HL-60 (cell line): ENCODE results near the gene CLCA4.
"Not testable (repeated sequence)": the region's sequence is repeated elsewhere in the genome, so short reads cannot be mapped to it uniquely, and the experiment has no call there.

ENCODE experiments used
- DNase-seq, 2 experiments: peaks; one replicate each; pipeline ENCODE4 v3.0.0-alpha.2; 2010 to 2020; ENCODE audit warnings: low read depth in 1 of 2, low spot score in 1 of 2
- H3K27ac ChIP-seq: fragments of 250-450 bp; sonication (Bioruptor Pico); replicated peaks from 2 replicates; pipeline ENCODE4 v1.5.1; 2020; ENCODE audit warnings: mild to moderate bottlenecking, moderate library complexity
- H3K27me3 ChIP-seq: fragments of 250-450 bp; sonication (Bioruptor Pico); 2 replicates; pipeline ENCODE4 v1.5.1; 2021; ENCODE audit warnings: mild to moderate bottlenecking, moderate library complexity; ENCODE audit not compliant: insufficient read depth, poor library complexity, severe bottlenecking
- H3K4me3 ChIP-seq: replicated peaks from 2 replicates; pipeline ENCODE4 v1.5.1; 2011; ENCODE audit warnings: mild to moderate bottlenecking, control low read depth, low read length; ENCODE audit not compliant: insufficient read depth
- GABPA ChIP-seq: IDR thresholded peaks from 2 replicates; pipeline ENCODE4 v1.6.1; 2012; ENCODE audit warnings: low read depth
- POLR2AphosphoS5 ChIP-seq: IDR thresholded peaks from 2 replicates; pipeline ENCODE4 v1.6.1; 2012; ENCODE audit warnings: low read depth
- SPI1 ChIP-seq: IDR thresholded peaks from 2 replicates; pipeline ENCODE4 v1.6.1; 2012; ENCODE audit warnings: low read depth, mild to moderate bottlenecking, borderline replicate concordance
- TF ChIP-seq, protein P1 (sequence below): IDR thresholded peaks from 2 replicates; pipeline ENCODE4 v1.6.1; 2012; ENCODE audit warnings: low read depth; ENCODE audit not compliant: insufficient replicate concordance
- TF ChIP-seq, protein P2 (sequence below): IDR thresholded peaks from one replicate; pipeline ENCODE4 v1.5.1; 2011; ENCODE audit warnings: low read length, control low read depth, inconsistent platforms; ENCODE audit not compliant: insufficient read depth

CLCA4 gene

GRCh38 chr1:86500714-86501113 is 46.2 kb upstream of the CLCA4 start:
- Histone ChIP-seq H3K27me3 (no peaks in the 10 kb centered on the region), H3K4me3 (no peak overlapping the region), H3K27ac (no peak overlapping the region)
- no peak for DNase-seq
- TF ChIP-seq, protein P1, sequence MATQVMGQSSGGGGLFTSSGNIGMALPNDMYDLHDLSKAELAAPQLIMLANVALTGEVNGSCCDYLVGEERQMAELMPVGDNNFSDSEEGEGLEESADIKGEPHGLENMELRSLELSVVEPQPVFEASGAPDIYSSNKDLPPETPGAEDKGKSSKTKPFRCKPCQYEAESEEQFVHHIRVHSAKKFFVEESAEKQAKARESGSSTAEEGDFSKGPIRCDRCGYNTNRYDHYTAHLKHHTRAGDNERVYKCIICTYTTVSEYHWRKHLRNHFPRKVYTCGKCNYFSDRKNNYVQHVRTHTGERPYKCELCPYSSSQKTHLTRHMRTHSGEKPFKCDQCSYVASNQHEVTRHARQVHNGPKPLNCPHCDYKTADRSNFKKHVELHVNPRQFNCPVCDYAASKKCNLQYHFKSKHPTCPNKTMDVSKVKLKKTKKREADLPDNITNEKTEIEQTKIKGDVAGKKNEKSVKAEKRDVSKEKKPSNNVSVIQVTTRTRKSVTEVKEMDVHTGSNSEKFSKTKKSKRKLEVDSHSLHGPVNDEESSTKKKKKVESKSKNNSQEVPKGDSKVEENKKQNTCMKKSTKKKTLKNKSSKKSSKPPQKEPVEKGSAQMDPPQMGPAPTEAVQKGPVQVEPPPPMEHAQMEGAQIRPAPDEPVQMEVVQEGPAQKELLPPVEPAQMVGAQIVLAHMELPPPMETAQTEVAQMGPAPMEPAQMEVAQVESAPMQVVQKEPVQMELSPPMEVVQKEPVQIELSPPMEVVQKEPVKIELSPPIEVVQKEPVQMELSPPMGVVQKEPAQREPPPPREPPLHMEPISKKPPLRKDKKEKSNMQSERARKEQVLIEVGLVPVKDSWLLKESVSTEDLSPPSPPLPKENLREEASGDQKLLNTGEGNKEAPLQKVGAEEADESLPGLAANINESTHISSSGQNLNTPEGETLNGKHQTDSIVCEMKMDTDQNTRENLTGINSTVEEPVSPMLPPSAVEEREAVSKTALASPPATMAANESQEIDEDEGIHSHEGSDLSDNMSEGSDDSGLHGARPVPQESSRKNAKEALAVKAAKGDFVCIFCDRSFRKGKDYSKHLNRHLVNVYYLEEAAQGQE: no peak
- no peak for TF ChIP-seq SPI1
- TF ChIP-seq GABPA: no peak
- no peak for TF ChIP-seq POLR2AphosphoS5
- TF ChIP-seq, protein P2, sequence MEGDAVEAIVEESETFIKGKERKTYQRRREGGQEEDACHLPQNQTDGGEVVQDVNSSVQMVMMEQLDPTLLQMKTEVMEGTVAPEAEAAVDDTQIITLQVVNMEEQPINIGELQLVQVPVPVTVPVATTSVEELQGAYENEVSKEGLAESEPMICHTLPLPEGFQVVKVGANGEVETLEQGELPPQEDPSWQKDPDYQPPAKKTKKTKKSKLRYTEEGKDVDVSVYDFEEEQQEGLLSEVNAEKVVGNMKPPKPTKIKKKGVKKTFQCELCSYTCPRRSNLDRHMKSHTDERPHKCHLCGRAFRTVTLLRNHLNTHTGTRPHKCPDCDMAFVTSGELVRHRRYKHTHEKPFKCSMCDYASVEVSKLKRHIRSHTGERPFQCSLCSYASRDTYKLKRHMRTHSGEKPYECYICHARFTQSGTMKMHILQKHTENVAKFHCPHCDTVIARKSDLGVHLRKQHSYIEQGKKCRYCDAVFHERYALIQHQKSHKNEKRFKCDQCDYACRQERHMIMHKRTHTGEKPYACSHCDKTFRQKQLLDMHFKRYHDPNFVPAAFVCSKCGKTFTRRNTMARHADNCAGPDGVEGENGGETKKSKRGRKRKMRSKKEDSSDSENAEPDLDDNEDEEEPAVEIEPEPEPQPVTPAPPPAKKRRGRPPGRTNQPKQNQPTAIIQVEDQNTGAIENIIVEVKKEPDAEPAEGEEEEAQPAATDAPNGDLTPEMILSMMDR: no peak

DNA sequence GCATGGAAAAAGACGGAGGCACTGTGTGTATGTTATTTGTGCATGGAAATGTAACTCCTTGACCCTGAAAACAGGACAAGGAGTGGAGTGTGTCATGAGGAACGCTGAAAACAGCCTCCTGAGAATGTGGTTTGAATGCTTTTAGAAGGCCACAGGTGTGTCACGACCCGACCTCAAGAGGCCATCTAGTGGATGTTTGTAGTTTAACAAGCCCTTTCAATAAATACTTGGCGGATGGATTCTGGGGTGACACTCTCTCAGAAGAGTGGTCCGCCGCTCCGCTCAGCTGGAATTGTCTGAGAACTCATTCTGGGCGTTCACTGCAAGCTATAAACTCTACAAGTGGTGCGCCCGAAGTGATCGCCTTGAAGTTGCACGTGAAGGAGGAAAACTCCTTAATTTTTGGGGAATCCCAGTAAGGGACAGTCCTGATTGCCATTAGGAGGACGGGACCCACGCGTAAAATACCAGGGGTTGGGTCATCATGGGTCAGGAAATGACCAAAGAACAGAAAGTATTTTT is 44.7 kb upstream of the CLCA4 start:
- DNase-seq: peak in 1 of 2 experiments; percentile 13
- not testable (repeated sequence) for H3K4me3 ChIP-seq, H3K27ac ChIP-seq, H3K27me3 ChIP-seq

GRCh38 chr1:86502721-86503405 is 44.0 kb upstream of the CLCA4 start:
- TF ChIP-seq POLR2AphosphoS5 (no peak), GABPA (no peak), SPI1 (no peak)
- TF ChIP-seq, protein P2: no peak
- TF ChIP-seq, protein P1: no peak
- no peaks in the 10 kb centered on the region for H3K27me3 ChIP-seq
- no peak overlapping the region for H3K27ac ChIP-seq
- DNase-seq: no peak
- no peak overlapping the region for H3K4me3 ChIP-seq

- TF ChIP-seq GABPA: no peak
- TF ChIP-seq SPI1: no peak
- no peak for TF ChIP-seq POLR2AphosphoS5
- TF ChIP-seq, protein P2: no peak
- TF ChIP-seq, protein P1: no peak
- DNase-seq: no peak
- H3K27me3 ChIP-seq: no peaks in the 10 kb centered on the region
- H3K27ac ChIP-seq: no peak overlapping the region
- no peak overlapping the region for H3K4me3 ChIP-seq
Measured at GRCh38 chr1:86503406-86504136, 43.3 kb upstream of the CLCA4 start.
